Dendritic cell treated with granulocyte-macrophage colony-stimulating factor and Interleukin-4, amounts not matched to agents 40 ng/mL and 50 ng/mL, for 4 days (primary cell): ENCODE results near the gene POLE3.
"Not testable (repeated sequence)": the region's sequence is repeated elsewhere in the genome, so short reads cannot be mapped to it uniquely, and the experiment has no call there.

ENCODE experiments used
- H3K27ac Mint-ChIP-seq: one replicate; pipeline ENCODE4 v1.8.0; 2022; ENCODE audit warnings: mild to moderate bottlenecking, mixed read lengths
- H3K27me3 Mint-ChIP-seq: one replicate; pipeline ENCODE4 v1.8.0; 2022; ENCODE audit warnings: mild to moderate bottlenecking, mixed read lengths
- H3K36me3 Mint-ChIP-seq: one replicate; pipeline ENCODE4 v1.8.0; 2022; ENCODE audit warnings: low read depth, mixed read lengths
- H3K4me1 Mint-ChIP-seq: one replicate; pipeline ENCODE4 v1.8.0; 2022; ENCODE audit warnings: low read depth, mixed read lengths
- H3K4me3 Mint-ChIP-seq: one replicate; pipeline ENCODE4 v1.8.0; 2022; ENCODE audit warnings: mild to moderate bottlenecking, moderate library complexity, mixed read lengths
- H3K9me3 Mint-ChIP-seq: one replicate; pipeline ENCODE4 v1.8.0; 2022; ENCODE audit warnings: mixed read lengths
- intact Hi-C: fragments of 100-400 bp; cut with micrococcal nuclease; formaldehyde crosslinking; loops from one replicate; pipeline ENCODE4 v1.15.0; 2022

The POLE3 gene

DNA sequence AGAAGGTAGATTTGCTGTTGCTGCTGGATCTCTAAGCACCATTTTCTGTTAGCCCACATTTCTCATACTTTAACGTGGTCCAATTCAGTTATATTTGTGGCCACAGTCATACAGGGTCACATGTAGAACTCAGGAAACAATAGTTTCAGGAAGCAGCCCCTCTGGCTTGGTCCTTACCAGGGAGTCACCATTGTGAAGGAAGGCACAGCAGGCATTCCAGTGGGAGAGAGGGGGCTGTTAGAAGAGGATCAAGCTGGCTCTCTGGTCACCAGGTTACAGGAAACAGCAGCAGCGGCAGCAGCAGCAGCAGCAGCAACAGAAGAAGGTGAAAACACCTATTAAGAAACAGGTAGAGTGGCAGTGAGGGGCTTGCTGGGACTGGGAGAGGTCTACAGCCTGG is 14.6 kb upstream of the POLE3 start:
- peaks cover 22% of the 10 kb centered on the region for H3K4me1 Mint-ChIP-seq
- intact Hi-C loops = no loop called here
- H3K36me3 Mint-ChIP-seq = no peaks in the 10 kb centered on the region
- H3K27ac Mint-ChIP-seq = no peak overlapping the region
- no peak overlapping the region for H3K4me3 Mint-ChIP-seq
- no peaks in the 10 kb centered on the region for H3K9me3 Mint-ChIP-seq
- no peaks in the 10 kb centered on the region for H3K27me3 Mint-ChIP-seq

DNA sequence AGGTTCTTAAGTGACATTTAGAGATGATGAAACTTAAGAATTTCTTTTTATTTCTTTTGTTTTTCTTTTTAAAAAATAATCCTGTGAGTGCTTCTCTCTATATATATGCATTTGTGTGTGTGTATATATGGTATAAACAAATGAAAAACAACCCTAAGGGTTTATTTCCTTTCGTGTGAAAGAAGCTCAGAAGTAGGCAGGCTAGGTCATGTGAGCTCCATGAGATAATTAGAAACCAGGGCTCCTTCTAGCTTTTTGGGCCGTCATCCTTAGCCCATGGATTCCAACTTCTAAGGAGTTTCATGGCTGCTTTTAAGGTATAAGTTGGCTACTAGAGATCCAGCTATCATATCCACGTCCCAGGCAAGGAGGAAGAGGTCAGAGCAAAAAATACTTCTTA is 11.3 kb upstream of the POLE3 start:
- Mint-ChIP-seq H3K4me3 (no peak overlapping the region), H3K36me3 (no peaks in the 10 kb centered on the region), H3K27ac (no peak overlapping the region), H3K27me3 (no peaks in the 10 kb centered on the region), H3K4me1 (peaks cover 16% of the 10 kb centered on the region), H3K9me3 (no peaks in the 10 kb centered on the region)
- intact Hi-C loops = no loop called here

DNA sequence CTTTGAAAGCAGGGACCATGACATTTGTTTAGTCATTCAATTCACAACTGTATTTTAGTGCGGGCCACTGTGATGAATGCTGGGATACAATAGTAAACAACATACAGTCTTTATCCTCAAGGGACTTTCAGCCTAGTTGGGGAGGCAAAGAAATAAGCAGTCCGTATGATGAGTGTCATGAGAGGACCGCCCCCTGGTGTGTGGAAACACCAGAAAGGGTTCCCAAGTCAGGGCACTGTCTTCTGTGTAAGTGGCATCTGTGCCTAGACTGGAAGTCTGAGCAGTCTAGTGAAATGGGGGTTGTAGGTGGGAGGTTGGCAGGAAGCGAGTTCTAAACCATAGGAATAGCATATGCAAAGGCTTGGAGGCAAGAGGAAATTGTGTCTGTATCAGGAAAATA is 6.9 kb upstream of the POLE3 start:
- no peak overlapping the region for H3K27ac Mint-ChIP-seq
- H3K36me3 Mint-ChIP-seq = no peaks in the 10 kb centered on the region
- intact Hi-C loops = no loop called here
- H3K9me3 Mint-ChIP-seq = no peaks in the 10 kb centered on the region
- no peaks in the 10 kb centered on the region for H3K4me1 Mint-ChIP-seq
- no peak overlapping the region for H3K4me3 Mint-ChIP-seq
- no peaks in the 10 kb centered on the region for H3K27me3 Mint-ChIP-seq

DNA sequence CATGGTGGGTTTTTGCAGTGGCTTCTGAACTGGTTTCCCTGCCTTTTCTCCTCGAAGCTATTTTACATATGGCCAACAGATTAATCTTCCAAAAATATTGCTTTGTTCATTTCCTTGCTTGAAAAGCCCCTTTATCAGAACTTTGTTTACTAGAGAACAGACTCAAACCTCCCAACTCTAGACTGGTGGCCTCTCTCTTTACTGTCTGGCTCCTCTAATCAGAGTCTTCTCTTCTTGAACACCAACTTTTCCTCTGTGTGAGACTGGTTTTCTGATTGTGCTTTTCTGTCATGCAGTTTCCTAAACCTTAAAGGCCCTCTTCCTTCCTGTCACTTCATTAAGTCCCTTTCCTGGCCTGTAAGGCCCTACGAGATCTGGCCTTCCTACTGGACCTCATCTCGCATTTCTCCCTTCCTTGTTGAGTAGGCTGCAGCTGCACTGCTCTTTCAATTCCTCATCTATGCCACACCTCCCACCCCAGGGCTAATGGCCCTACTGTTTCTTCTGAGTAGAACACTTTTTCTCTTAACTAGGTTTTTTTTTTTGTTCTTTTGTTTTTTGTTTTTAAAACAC is 5.8 kb upstream of the POLE3 start:
- Mint-ChIP-seq H3K4me1 (no peaks in the 10 kb centered on the region), H3K4me3 (no peak overlapping the region), H3K27ac (no peak overlapping the region), H3K36me3 (no peaks in the 10 kb centered on the region), H3K27me3 (no peaks in the 10 kb centered on the region), H3K9me3 (no peaks in the 10 kb centered on the region)
- intact Hi-C loops = no loop called here

DNA sequence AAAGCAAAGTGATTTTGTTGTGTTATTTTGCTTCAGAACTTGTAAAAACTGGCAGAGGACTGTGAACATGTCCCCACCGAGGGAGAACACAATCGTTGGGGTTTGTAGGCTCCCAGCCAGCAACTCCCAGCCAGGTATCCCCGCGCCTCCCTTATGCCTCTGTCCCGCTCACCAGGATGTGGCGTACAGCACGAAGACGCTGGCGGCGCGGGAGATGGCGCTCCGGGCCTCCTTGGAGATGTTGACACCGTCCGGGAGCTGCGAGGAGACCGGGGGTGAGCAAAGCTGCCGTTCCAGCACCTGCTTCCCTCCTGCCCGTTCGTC is 630 bp downstream of the POLE3 start:
- H3K4me3 Mint-ChIP-seq = peak overlapping the region; percentile 100

DNA sequence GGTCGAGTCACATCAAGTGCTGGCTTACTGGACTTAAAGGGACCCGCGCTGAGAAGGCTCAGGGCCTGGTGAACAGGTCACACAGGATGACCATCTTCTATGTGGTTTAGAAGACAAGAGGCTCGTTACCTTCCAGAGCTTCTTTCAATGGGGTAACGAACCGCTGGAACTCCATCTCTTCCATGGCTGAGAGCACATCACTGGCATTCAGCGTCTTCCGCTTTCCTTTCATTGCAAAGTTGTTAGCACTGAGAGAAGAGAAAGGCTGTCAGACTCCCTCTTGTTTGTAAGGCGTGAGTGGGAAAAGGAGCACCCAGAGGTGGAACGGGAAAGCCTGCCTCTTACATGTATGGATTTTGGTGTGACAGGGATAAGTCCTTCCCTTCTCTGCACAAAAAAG is 994 bp downstream of the POLE3 start:
- intact Hi-C loops = loop anchor here (10.0 kb wide), 1 partner anchor 65 kb away; the partner anchor contains the start of genes BSPRY and WDR31
- Mint-ChIP-seq H3K4me1 (peaks cover 41% of the 10 kb centered on the region), H3K9me3 (no peaks in the 10 kb centered on the region), H3K4me3 (peak overlapping the region; percentile 100), H3K27ac (peak overlapping the region; percentile 99), H3K36me3 (peaks cover 42% of the 10 kb centered on the region), H3K27me3 (no peaks in the 10 kb centered on the region)

More for the DNA sequence above, 630 bp downstream of the POLE3 start:
- H3K4me1 Mint-ChIP-seq = peaks cover 37% of the 10 kb centered on the region
- H3K27ac Mint-ChIP-seq = peak overlapping the region; percentile 99
- no peaks in the 10 kb centered on the region for H3K9me3 Mint-ChIP-seq
- no peaks in the 10 kb centered on the region for H3K27me3 Mint-ChIP-seq
- H3K36me3 Mint-ChIP-seq = peaks cover 42% of the 10 kb centered on the region
- intact Hi-C loops = loop anchor here (1.0 to 10.0 kb wide), 2 partner anchors 9 to 65 kb away; partner anchors contain the start of genes ALAD, BSPRY and WDR31

DNA sequence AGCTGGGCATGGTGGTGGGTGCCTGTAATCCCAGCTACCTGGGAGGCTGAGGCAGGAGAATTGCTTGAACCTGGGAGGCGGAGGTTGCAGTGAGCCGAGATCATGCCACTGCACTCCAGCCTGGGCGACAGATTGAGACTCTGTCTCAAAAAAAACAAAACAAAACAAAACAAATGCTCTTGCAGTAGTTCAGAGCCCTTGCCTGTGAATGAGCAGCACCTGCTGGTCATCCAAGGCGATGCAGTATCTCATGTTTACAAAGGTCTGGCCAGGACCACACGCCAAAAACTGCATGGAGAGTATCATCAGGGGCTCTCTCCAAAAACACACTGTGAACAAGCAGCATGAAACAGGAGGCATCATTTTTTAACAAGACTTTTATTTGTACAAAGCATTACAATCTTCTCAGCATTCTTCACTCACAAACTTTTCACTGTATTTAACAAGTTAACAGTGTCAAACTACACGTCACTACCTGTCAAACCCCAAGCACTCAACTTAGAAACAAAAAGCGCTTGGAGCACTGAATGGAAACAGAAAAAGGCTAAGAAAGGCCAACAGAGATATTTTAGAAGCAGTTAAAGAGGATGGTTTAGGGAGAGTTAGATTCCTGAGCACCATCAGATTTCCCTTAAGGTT is 3.5 kb downstream of the POLE3 start:
- H3K36me3 Mint-ChIP-seq = peaks cover 42% of the 10 kb centered on the region
- not testable (repeated sequence) for H3K9me3 Mint-ChIP-seq
- intact Hi-C loops = loop anchor here (1.0 to 10.0 kb wide), 2 partner anchors 62 to 98 kb away; partner anchors contain the start of genes BSPRY and WDR31

DNA sequence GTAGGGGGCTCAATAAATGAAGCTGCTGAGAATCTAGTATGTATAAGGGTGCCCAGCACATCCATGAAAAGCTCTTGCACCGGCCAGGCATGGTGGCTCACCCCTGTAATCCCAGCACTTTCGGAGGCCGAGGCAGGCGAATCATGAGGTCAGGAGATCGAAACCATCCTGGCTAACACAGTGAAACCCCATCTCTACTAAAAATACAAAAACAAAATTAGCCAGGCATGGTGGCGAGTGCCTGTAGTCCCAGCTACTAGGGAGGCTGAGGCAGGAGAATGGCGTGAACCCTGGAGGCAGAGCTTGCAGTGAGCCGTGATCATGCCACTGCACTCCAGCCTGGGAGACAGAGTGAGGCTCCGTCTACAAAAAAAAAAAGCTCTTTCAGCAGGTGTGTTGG is 4.1 kb downstream of the POLE3 start:
- H3K27ac Mint-ChIP-seq = peak overlapping the region; percentile 71
- H3K4me1 Mint-ChIP-seq = peaks cover 66% of the 10 kb centered on the region
- H3K4me3 Mint-ChIP-seq, H3K9me3 Mint-ChIP-seq, H3K27me3 Mint-ChIP-seq: not testable (repeated sequence)
- intact Hi-C loops = loop anchor here (10.0 kb wide), 1 partner anchor 62 kb away; the partner anchor contains the start of genes BSPRY and WDR31
- H3K36me3 Mint-ChIP-seq = peaks cover 42% of the 10 kb centered on the region

More for the DNA sequence above, 3.5 kb downstream of the POLE3 start:
- peaks cover 60% of the 10 kb centered on the region for H3K4me1 Mint-ChIP-seq
- H3K27me3 Mint-ChIP-seq, H3K4me3 Mint-ChIP-seq: not testable (repeated sequence)
- H3K27ac Mint-ChIP-seq = peak overlapping the region; percentile 71

DNA sequence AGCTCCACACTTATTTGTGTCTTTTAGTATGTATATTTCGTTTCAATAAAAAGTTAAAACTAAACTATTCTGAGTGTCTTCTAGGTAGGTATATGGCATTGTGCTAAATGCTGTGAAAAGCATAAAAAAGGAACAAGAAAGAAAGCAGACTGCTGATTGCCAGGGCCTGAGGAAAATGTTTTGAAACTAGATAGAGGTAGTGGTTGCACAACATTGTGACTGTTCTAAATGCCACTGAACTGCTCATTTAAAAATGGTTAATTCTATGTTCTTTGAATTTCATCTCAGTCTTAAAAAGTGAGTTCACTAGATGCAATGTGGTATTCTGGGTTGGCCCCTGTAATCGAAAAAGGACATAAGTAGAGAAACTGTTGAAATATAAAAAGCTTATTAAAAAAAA is 6.8 kb downstream of the POLE3 start:
- Mint-ChIP-seq H3K4me3 (no peak overlapping the region), H3K4me1 (peaks cover 70% of the 10 kb centered on the region), H3K27me3 (no peaks in the 10 kb centered on the region), H3K36me3 (peaks cover 25% of the 10 kb centered on the region), H3K27ac (peak overlapping the region; percentile 84), H3K9me3 (no peaks in the 10 kb centered on the region)
- intact Hi-C loops = loop anchor here (5.0 to 10.0 kb wide), 3 partner anchors 59 to 189 kb away; partner anchors contain the start of genes BSPRY, CDC26, PRPF4 and WDR31

DNA sequence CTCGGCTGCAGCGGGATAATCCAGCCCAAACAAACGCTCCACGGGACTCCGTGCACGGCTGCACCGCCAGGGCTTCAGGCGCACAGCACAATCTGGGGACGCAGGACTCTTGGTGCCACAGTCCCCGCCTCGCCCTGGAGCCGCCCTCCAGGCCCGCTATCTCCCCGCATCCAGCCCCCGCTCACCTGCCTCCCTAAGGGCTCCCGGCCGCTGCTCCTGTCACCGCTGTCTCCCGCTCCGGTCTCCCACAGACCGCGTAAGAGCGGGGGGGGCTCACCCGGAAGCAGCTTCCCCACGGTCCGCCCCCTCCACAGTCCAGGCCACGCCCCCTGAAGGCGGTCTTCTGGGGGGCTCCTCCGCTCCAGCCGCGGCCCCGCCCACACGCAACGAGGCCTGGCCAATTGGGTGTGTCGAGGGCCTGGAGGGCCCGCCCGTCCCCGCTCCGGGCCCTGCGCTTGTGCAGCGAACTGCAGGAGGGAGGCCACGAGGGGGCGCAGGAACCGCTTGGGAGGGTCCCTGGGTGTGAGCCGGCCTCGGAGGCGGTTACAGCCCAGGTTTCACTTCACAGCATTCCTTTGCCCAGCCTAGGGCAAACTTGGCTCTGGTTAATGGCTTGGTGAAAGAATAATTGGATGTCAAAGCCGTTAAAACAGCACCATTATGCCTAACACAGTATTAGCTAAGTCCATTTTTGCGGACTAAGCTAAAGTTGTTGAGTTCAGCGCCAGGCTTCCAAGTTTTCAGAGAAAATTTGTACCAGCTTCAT is 9.3 kb downstream of the POLE3 start, which contains the start of gene ALAD:
ALAD (minus strand) TSS at position 258 of the 766 bp plus-strand sequence. CDS start 7,725 bp downstream, outside the sequence.
- Mint-ChIP-seq H3K27ac (peak within 1 kb of the TSS; percentile 96), H3K4me1 (peaks cover 68% of the 10 kb centered on the region), H3K27me3 (no peaks in the 10 kb centered on the region), H3K36me3 (peaks cover 13% of the 10 kb centered on the region), H3K4me3 (peak within 1 kb of the TSS; percentile 98), H3K9me3 (no peaks in the 10 kb centered on the region)
- intact Hi-C loops = loop anchor here (1.0 to 10.0 kb wide), 5 partner anchors 9 to 258 kb away; partner anchors contain the start of genes BSPRY, C9orf43, CDC26 and POLE3

DNA sequence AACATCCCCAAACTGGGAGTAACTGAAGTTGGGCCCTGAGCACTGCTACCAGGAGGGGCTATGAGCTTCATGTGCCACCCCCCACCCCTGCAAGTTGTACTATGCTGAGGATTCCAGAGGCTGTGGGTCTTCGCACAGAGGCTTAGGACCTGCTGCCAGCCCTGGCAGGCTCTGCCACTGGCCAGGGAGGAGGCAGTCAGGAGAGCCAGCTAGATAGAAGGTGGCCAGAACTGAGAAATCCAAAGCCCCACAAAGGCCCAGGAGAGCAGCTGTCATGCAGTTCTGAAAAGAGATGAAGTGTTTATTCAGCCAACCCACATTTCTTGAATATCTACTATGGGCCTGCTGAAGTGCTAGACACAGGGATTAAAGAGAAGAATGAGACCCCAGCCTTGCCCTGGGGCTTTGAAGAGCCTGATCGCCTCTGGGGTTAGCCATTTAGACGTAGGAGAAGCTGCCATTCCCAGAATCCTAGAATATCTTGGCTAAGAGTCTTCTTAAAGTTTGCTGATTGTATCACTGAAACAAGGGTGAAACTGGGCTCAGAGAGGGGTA is 10.8 kb downstream of the POLE3 start:
- Mint-ChIP-seq H3K27ac (peak overlapping the region; percentile 96), H3K4me3 (peak overlapping the region; percentile 98), H3K9me3 (no peaks in the 10 kb centered on the region), H3K36me3 (peaks cover 28% of the 10 kb centered on the region), H3K27me3 (no peaks in the 10 kb centered on the region), H3K4me1 (peaks cover 59% of the 10 kb centered on the region)
- intact Hi-C loops = loop anchor here (2.0 to 10.0 kb wide), 4 partner anchors 55 to 259 kb away; partner anchors contain the start of genes BSPRY, CDC26, PRPF4 and WDR31

DNA sequence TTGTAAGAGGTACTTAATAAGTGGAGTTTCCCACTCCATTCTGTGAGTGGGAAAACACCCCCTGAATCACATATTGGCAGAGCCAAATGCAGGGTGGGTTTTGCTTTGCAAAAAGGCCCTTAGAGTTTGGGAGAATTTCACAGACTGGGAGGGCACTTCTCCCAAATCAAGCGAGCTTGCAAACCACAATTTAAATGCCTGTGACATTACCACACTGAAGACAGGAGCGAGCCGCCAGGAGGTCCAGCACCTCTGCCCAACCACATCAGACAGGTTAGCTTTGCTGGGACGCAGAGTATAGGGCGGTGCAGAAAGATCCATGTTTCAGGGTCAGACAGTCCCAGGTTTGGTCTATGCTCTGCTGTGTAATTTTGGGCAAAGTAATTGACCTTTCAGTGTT is 11.7 kb downstream of the POLE3 start:
- Mint-ChIP-seq H3K4me3 (no peak overlapping the region), H3K36me3 (peaks cover 33% of the 10 kb centered on the region), H3K27ac (no peak overlapping the region), H3K4me1 (peaks cover 50% of the 10 kb centered on the region), H3K9me3 (no peaks in the 10 kb centered on the region), H3K27me3 (no peaks in the 10 kb centered on the region)
- intact Hi-C loops = no loop called here

DNA sequence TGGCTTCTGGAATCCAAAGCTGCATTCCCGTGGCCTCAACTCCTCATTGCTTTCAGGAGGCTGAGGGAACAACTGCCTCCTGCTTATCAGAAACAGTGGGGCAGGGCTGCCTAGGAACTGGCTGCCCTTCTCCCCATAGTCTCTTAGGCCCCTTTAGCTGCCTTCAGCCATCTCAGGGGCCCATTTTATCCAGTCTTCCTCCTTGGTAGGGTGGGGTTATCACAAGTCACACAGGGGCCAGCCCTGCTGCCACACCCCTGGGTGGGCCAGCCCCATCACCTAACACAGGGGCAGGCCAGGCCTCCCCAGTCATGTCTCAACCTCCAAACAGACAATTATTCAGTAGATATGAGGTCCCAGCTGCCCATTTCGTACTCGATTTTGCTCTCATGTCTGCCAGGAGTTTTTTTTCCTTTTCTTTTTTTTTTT is 13.3 kb downstream of the POLE3 start:
- Mint-ChIP-seq H3K36me3 (peaks cover 48% of the 10 kb centered on the region), H3K27ac (peak overlapping the region; percentile 8), H3K4me3 (no peak overlapping the region), H3K4me1 (peaks cover 38% of the 10 kb centered on the region), H3K9me3 (no peaks in the 10 kb centered on the region), H3K27me3 (no peaks in the 10 kb centered on the region)
- intact Hi-C loops = no loop called here
